GM12878 (cell line): ENCODE data around the gene INHBC. TPM values are rescaled to one million over a fixed set of nuclear protein-coding genes. Genes with fewer than 3 reads are reported as not detected.

ENCODE experiments used
- ATAC-seq: fragments of 200-7000 bp; cut with Tn5 transposase; 3 replicates; pipeline ENCODE4 v1.9.1; 2020; ENCODE audit warnings: mild to moderate bottlenecking, moderate library complexity
- BruUV-seq: library from RNA; stranded (reverse); fragments of 400-500 nt; replicated peaks from 2 replicates; lab custom pipeline; 2021; lab: Mats Ljungman, UMichigan
- CTCF ChIA-PET: fragments of 300-600 bp; sonication (Branson Sonifier 250); formaldehyde crosslinking; extraction: SDS; loops from one replicate; lab custom pipeline; 2021; ENCODE audit warnings: inconsistent platforms; lab: Yijun Ruan, JAX
- POLR2A ChIA-PET: fragments of 350-600 bp; formaldehyde crosslinking; extraction: SDS; loops from one replicate; lab custom pipeline; 2021; ENCODE audit warnings: inconsistent platforms; lab: Charles Lee
- RAD21 ChIA-PET: fragments of 300-600 bp; sonication (Branson Sonifier 250); formaldehyde crosslinking; loops from one replicate; lab custom pipeline; 2023; ENCODE audit warnings: antibody characterized with exemption; ENCODE audit not compliant: unreplicated experiment; lab: Charles Lee
- SMC1A ChIA-PET: fragments of 300-600 bp; sonication (Branson Sonifier 250); formaldehyde crosslinking; loops from one replicate; lab custom pipeline; 2023; ENCODE audit not compliant: unreplicated experiment, uncharacterized antibody; lab: Charles Lee
- DNase-seq: peaks from one replicate; pipeline ENCODE4 v3.0.0-alpha.2; 2011; ENCODE audit warnings: low read depth, low spot score
- FAIRE-seq: peaks from 3 replicates; lab custom pipeline; 2011; peaks lifted over from hg19 to GRCh38; lab: Jason Lieb, UNC
- H2AFZ ChIP-seq: 2 replicates; pipeline ENCODE4 v1.6.0; 2011; ENCODE audit warnings: low read depth, low read length, control low read depth; ENCODE audit not compliant: control insufficient read depth
- H3K27ac ChIP-seq: 2 replicates; pipeline ENCODE4 v1.5.1; 2011; ENCODE audit warnings: control low read depth; ENCODE audit not compliant: control insufficient read depth, insufficient read depth
- H3K27me3 ChIP-seq, 2 experiments: replicated peaks in 1 of 2; 2 replicates each; pipeline versions ENCODE4 v1.6.0 to v1.6.1; 2011; ENCODE audit warnings: low read length in 1 of 2; ENCODE audit not compliant: control insufficient read depth in 2 of 2, insufficient read depth in 2 of 2
- H3K36me3 ChIP-seq, 2 experiments: 2 replicates each; pipeline ENCODE4 v1.5.1; 2011; ENCODE audit warnings: low read length in 1 of 2; ENCODE audit not compliant: control insufficient read depth in 2 of 2, insufficient read depth in 2 of 2
- H3K4me1 ChIP-seq: 2 replicates; pipeline ENCODE4 v1.6.1; 2011; ENCODE audit warnings: mild to moderate bottlenecking, low read length, moderate library complexity, mixed read lengths; ENCODE audit not compliant: control insufficient read depth, insufficient read depth
- H3K4me2 ChIP-seq: 2 replicates; pipeline ENCODE4 v1.6.0; 2011; ENCODE audit warnings: control low read depth; ENCODE audit not compliant: control insufficient read depth, insufficient read depth
- H3K4me3 ChIP-seq: fragments of 200-600 bp; sonication (generic); 2 replicates; pipeline ENCODE4 v1.5.1; 2016
- H3K79me2 ChIP-seq: 2 replicates; pipeline ENCODE4 v1.6.0; 2011; ENCODE audit warnings: low read length; ENCODE audit not compliant: control insufficient read depth, insufficient read depth
- H3K9ac ChIP-seq: 2 replicates; pipeline ENCODE4 v1.8.0; 2011; ENCODE audit warnings: low read length, control low read depth, mixed read lengths; ENCODE audit not compliant: control insufficient read depth, insufficient read depth
- H3K9me3 ChIP-seq: replicated peaks from 3 replicates; pipeline ENCODE4 v1.5.1; 2011; ENCODE audit warnings: mild to moderate bottlenecking, low read length; ENCODE audit not compliant: control insufficient read depth, insufficient read depth
- H4K20me1 ChIP-seq: 2 replicates; pipeline ENCODE4 v1.6.0; 2011; ENCODE audit not compliant: control insufficient read depth, insufficient read depth
- CTCF ChIP-seq, 3 experiments: IDR thresholded peaks in 2 of 3; conservative IDR thresholded peaks in 1 of 3; 2 replicates each; pipeline ENCODE4 v1.5.1; 2011; ENCODE audit warnings: low read depth in 3 of 3, low read length in 3 of 3, mild to moderate bottlenecking in 3 of 3, control low read depth in 2 of 3, moderate library complexity in 2 of 3, inconsistent platforms in 1 of 3, mixed read lengths in 1 of 3; ENCODE audit not compliant: control insufficient read depth in 2 of 3, insufficient read depth in 1 of 3; ENCODE audit errors: extremely low read depth in 1 of 3
- FOXM1 ChIP-seq: IDR thresholded peaks from 2 replicates; pipeline ENCODE4 v1.6.1; 2012; ENCODE audit warnings: low read depth, mild to moderate bottlenecking, inconsistent platforms, low read length, moderate library complexity
- RFX5 ChIP-seq: IDR thresholded peaks from 2 replicates; pipeline ENCODE4 v1.6.1; 2011; ENCODE audit warnings: low read depth, low read length, improper control_type of control experiment
- RUNX3 ChIP-seq: IDR thresholded peaks from 2 replicates; pipeline ENCODE4 v1.6.1; 2012; ENCODE audit warnings: low read length, inconsistent platforms
- ZNF24 ChIP-seq: fragments of 450-650 bp; IDR thresholded peaks from 2 replicates; pipeline ENCODE4 v1.6.1; 2017; ENCODE audit warnings: antibody characterized with exemption, mild to moderate bottlenecking
- WGBS: methylation state at CpG from one replicate; pipeline ENCODE4 v1.1.6; 2016; ENCODE audit warnings: low lambda C conversion rate; ENCODE audit not compliant: insufficient replicate concordance, insufficient coverage; ENCODE audit errors: missing lambda C conversion rate; 5-methylcytosine and 5-hydroxymethylcytosine counted together
- in situ Hi-C: fragments of 300-500 bp; cut with MboI; formaldehyde crosslinking; loops from 9 replicates; pipeline ENCODE4 v1.14.3; 2018; ENCODE audit warnings: mixed read lengths
- intact Hi-C: fragments of 100-400 bp; cut with micrococcal nuclease; formaldehyde crosslinking; loops from one replicate; pipeline ENCODE4 v1.14.2; 2022; ENCODE audit not compliant: unreplicated experiment
- polyA plus RNA-seq, 11 experiments: library from polyadenylated mRNA; depleted of rRNA in 4 of 11; unstranded in 6 of 11; stranded (reverse) in 5 of 11; fragments of >200 nt; fragmentation: Nextera tagmentation in 4 of 11; fragmentation: Illumina TruSeq in 1 of 11; extraction: Ambion mirVana in 4 of 11; extraction: Trizol in 1 of 11; gene quantifications; 1 replicate in 1 of 11; 2 replicates in 10 of 11; pipeline versions ENCODE4 v1.2.1 to v1.2.3, GENCODE V29; 2011 to 2016; ENCODE audit warnings: inconsistent platforms in 2 of 11, missing spikeins in 2 of 11, low read depth in 1 of 11
- total RNA-seq, 4 experiments: library from RNA; depleted of rRNA in 3 of 4; stranded (reverse); fragments of >200 nt in 3 of 4; fragmentation: Illumina TruSeq in 1 of 4; extraction: Trizol in 1 of 4; gene quantifications; 2 replicates each; pipeline versions ENCODE4 v1.2.1 to v1.2.3, GENCODE V29; 2013 to 2021

Gene INHBC
- total and polyA plus RNA-seq, 10 of the 15 experiments (the other 5 are each of a cell fraction or from before 2014, with no cell fraction given), result 0.04 to 0.22 (median 0.13) TPM; not detected in 5

GRCh38 chr12:57467212-57467874 is 32.8 kb downstream of the INHBC start:
- H3K36me3 ChIP-seq, result peaks cover 0 to 11% of the 10 kb centered on the region in 2 experiments; a peak in 2 of 4 replicates
- H2AFZ ChIP-seq, result no peak overlapping the region
- WGBS, result 30% methylated on average over 11 of the region's 12 CpGs
- H3K4me1 ChIP-seq, result peaks cover 21% of the 10 kb centered on the region
- no peaks in the 10 kb centered on the region for H3K27me3 ChIP-seq
- ATAC-seq, result no peak
- H3K9me3 ChIP-seq, result no peaks in the 10 kb centered on the region
- H4K20me1 ChIP-seq, result no peaks in the 10 kb centered on the region
- no peak overlapping the region for H3K4me2 ChIP-seq
- POLR2A ChIA-PET, result interaction anchor here (0.9 to 1.0 kb wide), 2 partner anchors 7 to 9 kb away, joined by 3 to 6 read pairs; no protein-coding TSS in a partner anchor
- H3K4me3 ChIP-seq, result no peak overlapping the region
- DNase-seq, result no peak
- FAIRE-seq, result no peak
- TF ChIP-seq RFX5, result no peak
- TF ChIP-seq FOXM1, result no peak
- TF ChIP-seq CTCF (IDR thresholded peaks at IDR 0.05 in 2 of 3, conservative IDR thresholded peaks at IDR 0.05 in 1 of 3; ENCODE audit: control insufficient read depth in 2 of 3, extremely low read depth in 1 of 3, insufficient read depth in 1 of 3, low read depth in 3 of 3, low read length in 3 of 3), result no peak
- TF ChIP-seq ZNF24, result no peak
- TF ChIP-seq RUNX3, result peak; percentile 49
- no TSS peak for BruUV-seq
- H3K9ac ChIP-seq, result no peak overlapping the region
- no peaks in the 10 kb centered on the region for H3K79me2 ChIP-seq
- in situ Hi-C loops (no loop called here), intact Hi-C loops (no loop called here)
- SMC1A ChIA-PET, result no interaction called here
- no peak overlapping the region for H3K27ac ChIP-seq
- CTCF ChIA-PET, result no interaction called here
- RAD21 ChIA-PET, result no interaction called here
